ENCODE measurements around the gene CACNA1F.

CACNA1F gene

GRCh38 chrX:49191574-49192011 lies 41.5 kb downstream of the CACNA1F start:
- Histone ChIP-seq H3K4me1 (ENCODE audit: control insufficient read depth, low read depth, low read length) (no peaks in the 10 kb centered on the region), H3K36me3 (ENCODE audit: control insufficient read depth, low read depth, low read length) (no peaks in the 10 kb centered on the region), H3K27me3 (ENCODE audit: control insufficient read depth, insufficient read depth, low read length) (no peaks in the 10 kb centered on the region), H3K27ac (ENCODE audit: low read length) (peak overlapping the region; percentile 31), H3K4me3 (ENCODE audit: low read length) (peak overlapping the region; percentile 68), H3K9me3 (ENCODE audit: control insufficient read depth, low read depth, low read length) (no peaks in the 10 kb centered on the region), H3K9ac (ENCODE audit: low read length) (peak overlapping the region; percentile 66)

GRCh38 chrX:49190821-49191573 lies 42.1 kb downstream of the CACNA1F start:
- Histone ChIP-seq H3K9me3 (ENCODE audit: control insufficient read depth, low read depth, low read length) (no peaks in the 10 kb centered on the region), H3K4me3 (ENCODE audit: low read length) (peak overlapping the region; percentile 68), H3K9ac (ENCODE audit: low read length) (peak overlapping the region; percentile 66), H3K27ac (ENCODE audit: low read length) (peak overlapping the region; percentile 31), H3K36me3 (ENCODE audit: control insufficient read depth, low read depth, low read length) (no peaks in the 10 kb centered on the region), H3K27me3 (ENCODE audit: control insufficient read depth, insufficient read depth, low read length) (no peaks in the 10 kb centered on the region), H3K4me1 (ENCODE audit: control insufficient read depth, low read depth, low read length) (no peaks in the 10 kb centered on the region)

GRCh38 chrX:49189606-49190005 lies 43.5 kb downstream of the CACNA1F start:
- no peak overlapping the region for H3K4me3 ChIP-seq (ENCODE audit: low read length)
- H3K36me3 ChIP-seq (ENCODE audit: control insufficient read depth, low read depth, low read length), result no peaks in the 10 kb centered on the region
- no peaks in the 10 kb centered on the region for H3K27me3 ChIP-seq (ENCODE audit: control insufficient read depth, insufficient read depth, low read length)
- no peak overlapping the region for H3K27ac ChIP-seq (ENCODE audit: low read length)
- H3K9me3 ChIP-seq (ENCODE audit: control insufficient read depth, low read depth, low read length), result no peaks in the 10 kb centered on the region
- no peak overlapping the region for H3K9ac ChIP-seq (ENCODE audit: low read length)
- H3K4me1 ChIP-seq (ENCODE audit: control insufficient read depth, low read depth, low read length), result no peaks in the 10 kb centered on the region

- Histone ChIP-seq H3K9ac (ENCODE audit: low read length) (no peak overlapping the region), H3K27ac (ENCODE audit: low read length) (no peak overlapping the region), H3K36me3 (ENCODE audit: control insufficient read depth, low read depth, low read length) (no peaks in the 10 kb centered on the region), H3K9me3 (ENCODE audit: control insufficient read depth, low read depth, low read length) (no peaks in the 10 kb centered on the region), H3K27me3 (ENCODE audit: control insufficient read depth, insufficient read depth, low read length) (no peaks in the 10 kb centered on the region), H3K4me1 (ENCODE audit: control insufficient read depth, low read depth, low read length) (no peaks in the 10 kb centered on the region), H3K4me3 (ENCODE audit: low read length) (no peak overlapping the region)
Observed at GRCh38 chrX:49188468-49189076, 44.6 kb downstream of the CACNA1F start.

GRCh38 chrX:49187526-49187925 lies 45.6 kb downstream of the CACNA1F start:
- H3K9ac ChIP-seq (ENCODE audit: low read length), result no peak overlapping the region
- H3K27ac ChIP-seq (ENCODE audit: low read length), result no peak overlapping the region
- no peaks in the 10 kb centered on the region for H3K36me3 ChIP-seq (ENCODE audit: control insufficient read depth, low read depth, low read length)
- no peaks in the 10 kb centered on the region for H3K9me3 ChIP-seq (ENCODE audit: control insufficient read depth, low read depth, low read length)
- H3K4me3 ChIP-seq (ENCODE audit: low read length), result no peak overlapping the region
- H3K4me1 ChIP-seq (ENCODE audit: control insufficient read depth, low read depth, low read length), result no peaks in the 10 kb centered on the region
- no peaks in the 10 kb centered on the region for H3K27me3 ChIP-seq (ENCODE audit: control insufficient read depth, insufficient read depth, low read length)

GRCh38 chrX:49187028-49187394 lies 46.1 kb downstream of the CACNA1F start:
- Histone ChIP-seq H3K36me3 (ENCODE audit: control insufficient read depth, low read depth, low read length) (no peaks in the 10 kb centered on the region), H3K4me1 (ENCODE audit: control insufficient read depth, low read depth, low read length) (no peaks in the 10 kb centered on the region), H3K9me3 (ENCODE audit: control insufficient read depth, low read depth, low read length) (no peaks in the 10 kb centered on the region), H3K27me3 (ENCODE audit: control insufficient read depth, insufficient read depth, low read length) (no peaks in the 10 kb centered on the region), H3K4me3 (ENCODE audit: low read length) (peak overlapping the region; percentile 58), H3K27ac (ENCODE audit: low read length) (no peak overlapping the region), H3K9ac (ENCODE audit: low read length) (no peak overlapping the region)

- no peaks in the 10 kb centered on the region for H3K4me1 ChIP-seq (ENCODE audit: control insufficient read depth, low read depth, low read length)
- H3K27ac ChIP-seq (ENCODE audit: low read length), result no peak within 1 kb of the TSS
- peak within 1 kb of the TSS; percentile 58 for H3K4me3 ChIP-seq (ENCODE audit: low read length)
Observed at GRCh38 chrX:49186125-49187027, 46.8 kb downstream of the CACNA1F start, which contains the start of gene PRICKLE3. Gene PRICKLE3 (minus strand): TSS chrX:49186373. CDS start chrX:49186297, 76 bp downstream.

GRCh38 chrX:49184294-49185281 lies 48.6 kb downstream of the CACNA1F start:
- Histone ChIP-seq H3K4me3 (ENCODE audit: low read length) (peak overlapping the region; percentile 58), H3K36me3 (ENCODE audit: control insufficient read depth, low read depth, low read length) (no peaks in the 10 kb centered on the region), H3K9ac (ENCODE audit: low read length) (no peak overlapping the region), H3K9me3 (ENCODE audit: control insufficient read depth, low read depth, low read length) (peaks cover 3% of the 10 kb centered on the region), H3K4me1 (ENCODE audit: control insufficient read depth, low read depth, low read length) (no peaks in the 10 kb centered on the region), H3K27ac (ENCODE audit: low read length) (no peak overlapping the region), H3K27me3 (ENCODE audit: control insufficient read depth, insufficient read depth, low read length) (no peaks in the 10 kb centered on the region)

More at GRCh38 chrX:49186125-49187027, 46.8 kb downstream of the CACNA1F start, which contains the start of gene PRICKLE3:
- Histone ChIP-seq H3K27me3 (ENCODE audit: control insufficient read depth, insufficient read depth, low read length) (no peaks in the 10 kb centered on the region), H3K9ac (ENCODE audit: low read length) (no peak within 1 kb of the TSS), H3K9me3 (ENCODE audit: control insufficient read depth, low read depth, low read length) (no peaks in the 10 kb centered on the region), H3K36me3 (ENCODE audit: control insufficient read depth, low read depth, low read length) (no peaks in the 10 kb centered on the region)

- Histone ChIP-seq H3K27ac (ENCODE audit: low read length) (no peak overlapping the region), H3K9ac (ENCODE audit: low read length) (no peak overlapping the region), H3K4me3 (ENCODE audit: low read length) (no peak overlapping the region), H3K27me3 (ENCODE audit: control insufficient read depth, insufficient read depth, low read length) (no peaks in the 10 kb centered on the region), H3K4me1 (ENCODE audit: control insufficient read depth, low read depth, low read length) (no peaks in the 10 kb centered on the region), H3K36me3 (ENCODE audit: control insufficient read depth, low read depth, low read length) (no peaks in the 10 kb centered on the region), H3K9me3 (ENCODE audit: control insufficient read depth, low read depth, low read length) (peaks cover 3% of the 10 kb centered on the region)
Observed at GRCh38 chrX:49183701-49184281, 49.3 kb downstream of the CACNA1F start.

GRCh38 chrX:49179358-49179757 lies 53.8 kb downstream of the CACNA1F start:
- Histone ChIP-seq H3K9me3 (ENCODE audit: control insufficient read depth, low read depth, low read length) (peaks cover 7% of the 10 kb centered on the region), H3K27me3 (ENCODE audit: control insufficient read depth, insufficient read depth, low read length) (no peaks in the 10 kb centered on the region), H3K27ac (ENCODE audit: low read length) (no peak overlapping the region), H3K9ac (ENCODE audit: low read length) (no peak overlapping the region), H3K36me3 (ENCODE audit: control insufficient read depth, low read depth, low read length) (peaks cover 5% of the 10 kb centered on the region), H3K4me1 (ENCODE audit: control insufficient read depth, low read depth, low read length) (no peaks in the 10 kb centered on the region), H3K4me3 (ENCODE audit: low read length) (no peak overlapping the region)

Measured in iPS-18a (cell line).